Spleen (tissue), 11 donors: Measurements from ENCODE around the gene OR7C2. TPM values are rescaled to one million over a fixed set of nuclear protein-coding genes. Genes with fewer than 3 reads are reported as not detected.

ENCODE experiments used
- DNase-seq: peaks from one replicate; pipeline ENCODE4 v3.0.0-alpha.2; 2020
- H3K27ac ChIP-seq, 8 donors: fragments of 200-600 bp; sonication (generic) in 7 of 8; 1 replicate in 4 of 8; 2 replicates in 4 of 8; pipeline versions ENCODE4 v1.5.0 to v1.8.0; 2016 to 2021; ENCODE audit warnings: inconsistent platforms in 4 of 8, mild to moderate bottlenecking in 4 of 8, moderate library complexity in 1 of 8
- H3K27me3 ChIP-seq, 7 donors: fragments of 200-600 bp; sonication (generic) in 6 of 7; replicated peaks in 1 of 7; 1 replicate in 4 of 7; 2 replicates in 3 of 7; pipeline versions ENCODE4 v1.5.0 to v1.8.0; 2016 to 2021; ENCODE audit warnings: inconsistent platforms in 3 of 7, mild to moderate bottlenecking in 1 of 7
- H3K36me3 ChIP-seq, 6 donors: fragments of 200-600 bp; sonication (generic) in 5 of 6; 1 replicate in 4 of 6; 2 replicates in 2 of 6; pipeline versions ENCODE4 v1.5.0 to v1.8.0; 2016 to 2021; ENCODE audit warnings: inconsistent platforms in 2 of 6
- H3K4me1 ChIP-seq, 6 donors: fragments of 200-600 bp; sonication (generic) in 5 of 6; 1 replicate in 3 of 6; 2 replicates in 3 of 6; pipeline versions ENCODE4 v1.5.0 to v1.8.0; 2016 to 2021; ENCODE audit warnings: inconsistent platforms in 3 of 6
- H3K4me3 ChIP-seq, 8 donors: fragments of 200-600 bp; sonication (generic) in 7 of 8; 1 replicate in 4 of 8; 2 replicates in 4 of 8; pipeline versions ENCODE4 v1.5.0 to v1.8.0; 2016 to 2021; ENCODE audit warnings: inconsistent platforms in 4 of 8, mild to moderate bottlenecking in 4 of 8, moderate library complexity in 2 of 8
- H3K9me3 ChIP-seq, 8 donors: fragments of 200-600 bp; sonication (generic) in 7 of 8; 1 replicate in 4 of 8; 2 replicates in 4 of 8; pipeline versions ENCODE4 v1.5.0 to v1.8.0; 2016 to 2021; ENCODE audit warnings: inconsistent platforms in 4 of 8
- CTCF ChIP-seq, 11 experiments: fragments of 200-600 bp in 7 of 11; fragments of 450-650 bp in 4 of 11; sonication (generic) in 4 of 11; IDR thresholded peaks in 8 of 11; conservative IDR thresholded peaks in 3 of 11; 1 replicate in 7 of 11; 2 replicates in 4 of 11; pipeline versions ENCODE4 v1.4.0 to v1.8.0; 2016 to 2021; ENCODE audit warnings: antibody characterized with exemption in 11 of 11, inconsistent platforms in 4 of 11, mild to moderate bottlenecking in 1 of 11
- POLR2A ChIP-seq, 3 donors: fragments of 450-650 bp; IDR thresholded peaks; one replicate each; pipeline ENCODE4 v1.5.1; 2017; ENCODE audit warnings: antibody characterized with exemption in 3 of 3, mild to moderate bottlenecking in 1 of 3
- POLR2AphosphoS5 ChIP-seq, 3 donors: sonication (generic); formaldehyde crosslinking; IDR thresholded peaks; one replicate each; pipeline ENCODE4 v1.5.1; 2017; ENCODE audit warnings: antibody characterized with exemption in 3 of 3
- WGBS, 5 donors: extraction: QIAGEN DNeasy Blood & Tissue Kit in 3 of 5; methylation state at CpG; one replicate each; pipeline versions ENCODE4 v1.1.5 to v1.1.7; 2013 to 2018; 5-methylcytosine and 5-hydroxymethylcytosine counted together
- intact Hi-C: fragments of 100-400 bp; cut with DNase I; formaldehyde crosslinking; loops from one replicate; pipeline ENCODE4 v1.15.0; 2023; ENCODE audit warnings: low total_unique reads
- polyA plus RNA-seq, 3 donors: library from polyadenylated mRNA; stranded (reverse); fragments of 200-250 nt; gene quantifications; one replicate each; pipeline ENCODE4 v1.2.1, GENCODE V29; 2013
- total RNA-seq, 7 donors: library from RNA; depleted of rRNA in 3 of 7; stranded (reverse); fragments of >200 nt in 3 of 7; fragmentation: NEBNext Ultra II Directional in 4 of 7; extraction: Animal tissue kit (Norgen Biotek cat#: 25700) in 4 of 7; gene quantifications; one replicate each; pipeline versions ENCODE4 v1.1.0 to v1.2.1, GENCODE V29; 2016 to 2021
- donor health status: healthy with polysubstance abuse.
- donor health status: DM: no; HTN: no; CAD: no; lungs with moderate emphysema.
- donor health status: DM: no; HTN: no; CAD: no.
- donor health status: Bipolar disorder and iron deficiency.
- donor health status: healthy.
- donor health status: DM: no; HTN: no; CAD: no.
- donor health status: DM: yes; HTN: yes; CAD: no.

The OR7C2 gene
- total and polyA plus RNA-seq, 10 donors, result not detected

GRCh38 chr19:14916848-14917247 lies 24.4 kb upstream of the OR7C2 start:
- no peak overlapping the region for H3K4me3 ChIP-seq
- H3K27me3 ChIP-seq, result peaks cover 0 to 28% (median 0%) of the 10 kb centered on the region in 7 donors
- H3K9me3 ChIP-seq, result peaks cover 0 to 14% (median 9%) of the 10 kb centered on the region in 8 donors
- no peak for DNase-seq
- TF ChIP-seq CTCF (IDR thresholded peaks at IDR 0.05 in 8 of 11, conservative IDR thresholded peaks at IDR 0.05 in 3 of 11) (no peak), POLR2A (IDR thresholded peaks at IDR 0.05) (no peak), POLR2AphosphoS5 (IDR thresholded peaks at IDR 0.05) (no peak)
- no peaks in the 10 kb centered on the region for H3K4me1 ChIP-seq
- H3K36me3 ChIP-seq, result no peaks in the 10 kb centered on the region
- intact Hi-C loops, result no loop called here
- no peak overlapping the region for H3K27ac ChIP-seq
- WGBS, 5 donors, result 33 to 72% (median 56%) methylated on average over 5 of the region's 5 CpGs

- TF ChIP-seq POLR2AphosphoS5 (IDR thresholded peaks at IDR 0.05) (no peak), POLR2A (IDR thresholded peaks at IDR 0.05) (no peak), CTCF (IDR thresholded peaks at IDR 0.05 in 8 of 11, conservative IDR thresholded peaks at IDR 0.05 in 3 of 11) (no peak)
- no peak overlapping the region for H3K4me3 ChIP-seq
- H3K27ac ChIP-seq, result no peak overlapping the region
- DNase-seq, result no peak
- no peaks in the 10 kb centered on the region for H3K4me1 ChIP-seq
- intact Hi-C loops, result no loop called here
- peaks cover 0 to 15% (median 0%) of the 10 kb centered on the region in 8 donors for H3K9me3 ChIP-seq
- 71 to 76% (median 74%) methylated on average over 1 of the region's 1 CpG for WGBS, 5 donors
- peaks cover 0 to 22% (median 0%) of the 10 kb centered on the region in 7 donors for H3K27me3 ChIP-seq
- H3K36me3 ChIP-seq, result no peaks in the 10 kb centered on the region
These were observed 7.8 kb upstream of the OR7C2 start for GRCh38 chr19:14933506-14933905.

- Histone ChIP-seq H3K36me3 (no peaks in the 10 kb centered on the region), H3K27ac (no peak overlapping the region), H3K4me1 (peaks cover 0 to 19% (median 0%) of the 10 kb centered on the region in 6 donors), H3K9me3 (no peaks in the 10 kb centered on the region), H3K4me3 (no peak overlapping the region), H3K27me3 (peaks cover 0 to 4% (median 0%) of the 10 kb centered on the region in 7 donors)
- no peak for DNase-seq
- WGBS, 5 donors, result 82 to 91% (median 87%) methylated on average over 6 of the region's 6 CpGs
- intact Hi-C loops, result no loop called here
- TF ChIP-seq POLR2AphosphoS5 (IDR thresholded peaks at IDR 0.05) (no peak), CTCF (IDR thresholded peaks at IDR 0.05 in 8 of 11, conservative IDR thresholded peaks at IDR 0.05 in 3 of 11) (no peak), POLR2A (IDR thresholded peaks at IDR 0.05) (no peak)
These were observed 1.0 kb upstream of the OR7C2 start for GRCh38 chr19:14940266-14940665.

- no peaks in the 10 kb centered on the region for H3K36me3 ChIP-seq
- intact Hi-C loops, result no loop called here
- H3K27me3 ChIP-seq, result no peaks in the 10 kb centered on the region
- no peak for DNase-seq
- WGBS, 5 donors, result 20 to 32% (median 26%) methylated on average over 4 of the region's 4 CpGs
- H3K4me1 ChIP-seq, result peaks cover 0 to 19% (median 0%) of the 10 kb centered on the region in 6 donors
- TF ChIP-seq POLR2AphosphoS5 (IDR thresholded peaks at IDR 0.05) (no peak), CTCF (IDR thresholded peaks at IDR 0.05 in 8 of 11, conservative IDR thresholded peaks at IDR 0.05 in 3 of 11) (no peak), POLR2A (IDR thresholded peaks at IDR 0.05) (no peak)
- H3K9me3 ChIP-seq, result no peaks in the 10 kb centered on the region
- no peak overlapping the region for H3K4me3 ChIP-seq
- peak overlapping the region in 1 of 8 donors; percentile 32 for H3K27ac ChIP-seq
These were observed 2.3 kb downstream of the OR7C2 start for GRCh38 chr19:14943601-14944000.
